ENCODE data around the gene NXN.

The NXN gene

DNA sequence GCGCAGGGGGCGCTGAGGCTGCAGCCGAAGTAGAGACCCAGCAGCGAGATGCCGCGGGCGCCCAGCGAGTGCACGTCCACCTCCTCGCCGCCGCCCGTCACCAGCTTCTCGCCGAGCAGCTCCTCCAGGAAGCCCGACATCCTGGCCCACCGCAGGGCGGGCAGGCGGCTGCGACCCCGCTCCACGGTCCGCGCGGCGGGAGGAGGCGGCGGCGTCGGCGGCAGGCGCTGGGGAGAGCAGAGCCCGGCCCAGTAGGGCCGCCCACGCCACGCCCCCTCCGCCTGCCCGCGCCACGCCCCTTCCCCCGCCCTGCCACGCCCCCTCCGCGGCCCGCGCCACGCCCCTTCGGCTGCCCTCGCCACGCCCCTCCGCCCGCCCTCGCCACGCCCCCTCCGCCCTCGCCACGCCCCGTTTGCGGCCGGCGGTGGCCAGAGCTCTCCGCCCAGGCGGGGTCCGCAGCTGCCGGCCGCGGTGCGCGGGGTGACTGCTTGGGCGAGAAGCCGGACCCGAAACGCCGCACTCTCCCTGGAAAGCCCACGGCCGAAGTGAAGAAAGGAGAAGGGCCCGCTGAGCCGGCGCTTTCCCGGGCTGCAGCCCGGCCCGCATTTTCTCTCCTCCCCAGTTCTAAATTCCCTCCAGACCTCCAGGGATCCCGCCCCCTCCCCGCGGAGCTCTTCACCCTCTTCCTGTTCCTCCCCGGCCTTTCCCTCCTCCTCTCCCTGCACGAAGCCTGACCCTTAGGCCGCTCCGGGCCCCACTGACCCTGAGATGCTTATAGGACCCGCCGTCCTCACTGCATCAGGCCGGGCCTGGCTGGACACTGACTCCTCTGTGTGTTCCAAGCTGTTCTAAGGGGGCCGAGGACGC lies at the start of gene NXN:
Gene NXN, minus strand, starts transcription at position 238 of the 867 bp plus-strand sequence.
- peak; percentile 87 for DNase-seq

DNA sequence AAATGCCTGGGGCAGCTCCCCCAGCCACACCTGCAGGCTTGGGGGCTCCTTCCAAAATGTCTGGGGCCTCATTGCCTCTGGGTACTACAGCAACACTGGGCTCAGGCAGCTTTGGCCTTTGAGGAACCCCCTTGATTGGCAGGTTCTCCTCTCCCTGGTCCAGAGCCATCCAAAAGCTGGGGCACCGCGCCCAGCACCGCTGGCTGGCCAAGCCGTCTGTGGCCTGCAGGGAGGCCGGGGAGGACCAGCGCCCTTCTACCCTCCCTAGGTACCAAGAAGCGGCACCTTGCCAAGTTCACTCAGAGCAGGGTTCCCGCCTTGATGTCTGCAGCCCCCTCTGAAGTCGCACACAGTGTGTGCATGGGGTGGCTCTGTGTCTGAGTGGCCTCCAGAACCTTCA lies 47.5 kb upstream of the NXN start:
- no peak for DNase-seq

DNA sequence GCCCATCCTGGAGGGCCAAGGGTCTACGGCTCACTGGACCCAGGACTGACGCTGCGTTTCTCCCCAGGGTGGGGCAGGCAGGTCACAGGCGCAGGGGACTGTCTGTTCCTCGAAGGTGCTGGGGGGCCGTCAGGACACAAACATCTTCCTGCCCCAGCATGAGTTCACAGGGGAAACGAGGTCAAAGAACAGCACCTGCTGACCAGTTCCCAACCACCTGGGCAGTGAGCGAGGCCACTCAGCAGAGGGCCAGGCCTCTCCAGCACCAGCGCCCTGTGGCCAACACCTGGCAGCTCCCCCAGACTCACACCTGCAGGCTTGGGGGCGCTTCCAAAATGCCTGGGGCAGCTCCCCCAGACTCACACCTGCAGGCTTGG lies 47.0 kb upstream of the NXN start:
- DNase-seq: no peak

DNA sequence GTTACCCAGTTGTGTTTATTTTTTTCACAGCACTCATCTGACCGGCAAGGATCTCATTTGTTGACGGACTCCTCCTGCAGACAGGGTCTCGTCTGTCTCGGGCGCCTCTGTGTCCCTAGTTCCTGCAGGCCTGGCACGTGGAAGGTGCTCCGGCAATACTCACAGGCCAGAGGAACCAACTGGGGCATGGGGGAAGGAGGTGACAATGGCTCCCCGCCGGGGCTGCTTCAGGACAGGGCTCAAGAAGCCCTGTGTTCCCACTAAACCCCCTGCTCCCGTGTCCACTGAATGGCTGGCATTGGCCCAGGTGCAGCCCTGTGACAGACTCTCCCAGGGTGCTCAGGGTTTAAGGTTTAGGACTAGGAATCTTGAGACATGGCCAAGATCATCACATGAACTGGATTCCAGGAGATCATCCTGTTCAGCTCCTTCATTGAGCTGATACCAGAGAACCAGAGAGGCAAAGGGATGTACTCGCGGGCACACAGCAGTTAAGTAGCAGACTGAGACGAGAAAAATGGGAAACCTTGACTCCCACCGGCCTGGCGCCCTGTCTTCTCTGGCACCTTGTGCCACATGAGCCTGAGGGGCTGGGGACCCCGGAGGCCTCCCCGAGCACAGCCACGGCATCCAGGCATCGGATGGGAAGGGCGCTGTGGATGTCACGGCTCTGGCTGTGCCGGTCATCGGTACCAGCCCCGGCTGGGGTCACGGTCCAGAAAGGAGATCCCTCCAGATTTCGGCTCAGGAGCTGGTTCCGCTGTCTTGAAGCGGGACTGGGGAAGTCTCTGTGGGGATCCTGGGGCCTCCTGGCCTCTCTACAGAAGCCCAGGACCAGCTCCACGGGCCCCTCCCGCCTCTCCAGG lies 46.4 kb upstream of the NXN start:
- no peak for DNase-seq

DNA sequence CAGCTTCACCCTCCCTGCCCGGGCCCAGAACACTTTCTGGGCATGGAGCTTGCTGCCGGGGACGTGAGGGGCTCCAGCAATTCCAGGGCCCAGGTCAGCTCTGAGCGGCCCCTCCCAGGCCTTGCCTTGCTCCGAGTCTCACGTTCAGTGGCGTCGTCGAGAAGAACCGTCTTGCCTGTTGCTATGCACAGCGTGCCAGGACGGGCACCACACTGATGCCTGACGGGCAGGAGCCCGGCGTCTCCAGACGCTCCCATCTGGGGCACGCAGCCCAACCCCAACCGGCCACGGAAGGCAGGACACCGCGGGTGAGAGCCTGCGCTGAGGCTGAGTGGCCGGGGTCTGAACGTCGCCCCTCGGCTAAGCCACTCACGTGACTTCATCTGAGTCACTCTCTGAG lies 44.5 kb upstream of the NXN start:
- DNase-seq: no peak

DNA sequence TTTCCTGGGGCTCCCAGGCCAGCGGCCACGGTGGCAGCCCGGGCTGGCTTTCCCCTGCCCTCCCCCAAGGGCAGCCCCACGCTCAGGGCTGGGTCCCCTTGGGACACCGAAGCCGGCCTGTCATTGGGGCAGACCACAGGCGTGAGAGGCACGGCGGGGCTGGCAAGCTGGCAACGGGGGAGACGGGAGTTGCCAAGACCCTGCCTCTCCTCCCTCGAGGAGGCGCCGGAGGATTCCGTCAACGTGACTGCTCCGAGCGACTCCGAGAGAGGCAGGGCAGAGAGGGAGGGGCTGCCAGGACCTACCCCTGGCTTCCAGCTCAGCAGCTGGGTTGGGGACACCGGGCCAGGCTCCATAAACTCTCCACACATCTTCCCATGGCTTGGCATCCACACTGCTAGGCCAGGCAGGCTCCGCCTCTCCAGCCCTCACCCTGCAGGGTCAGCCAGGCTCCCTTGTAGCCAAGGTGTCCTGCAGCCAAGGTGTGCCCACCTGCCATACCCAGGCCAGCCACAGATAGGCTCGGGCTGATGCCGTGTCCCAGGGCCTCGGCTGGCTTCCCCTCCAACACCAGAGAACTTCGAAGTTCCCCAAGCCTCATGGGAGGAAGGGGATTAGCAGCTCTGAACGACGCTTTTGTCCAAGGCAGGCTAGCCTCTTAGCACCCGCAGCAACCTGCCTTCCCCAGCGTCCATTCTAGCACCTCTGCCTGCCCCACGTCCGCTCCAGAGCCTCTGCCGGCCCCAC lies 42.9 kb upstream of the NXN start:
- DNase-seq: no peak

DNA sequence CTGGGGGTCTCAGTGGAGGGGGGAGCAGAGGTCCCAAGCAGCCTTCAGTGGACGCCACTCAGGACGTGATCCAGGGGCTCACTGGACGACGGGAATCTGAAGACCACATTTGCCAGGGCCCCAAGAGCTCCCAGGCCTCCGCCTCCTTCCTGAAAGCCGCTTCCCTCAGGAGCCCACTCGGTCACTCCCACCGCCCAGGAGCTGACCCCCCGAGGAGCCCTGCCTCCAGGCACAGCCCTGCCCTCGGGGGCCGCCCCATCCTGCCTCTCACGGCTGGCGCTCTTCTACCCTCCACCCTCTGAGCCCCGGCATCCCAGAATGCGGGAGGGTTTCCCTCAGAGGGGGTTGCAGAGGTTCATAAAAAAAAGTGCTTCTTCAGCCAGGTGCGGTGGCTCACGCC lies 41.6 kb upstream of the NXN start:
- no peak for DNase-seq

DNA sequence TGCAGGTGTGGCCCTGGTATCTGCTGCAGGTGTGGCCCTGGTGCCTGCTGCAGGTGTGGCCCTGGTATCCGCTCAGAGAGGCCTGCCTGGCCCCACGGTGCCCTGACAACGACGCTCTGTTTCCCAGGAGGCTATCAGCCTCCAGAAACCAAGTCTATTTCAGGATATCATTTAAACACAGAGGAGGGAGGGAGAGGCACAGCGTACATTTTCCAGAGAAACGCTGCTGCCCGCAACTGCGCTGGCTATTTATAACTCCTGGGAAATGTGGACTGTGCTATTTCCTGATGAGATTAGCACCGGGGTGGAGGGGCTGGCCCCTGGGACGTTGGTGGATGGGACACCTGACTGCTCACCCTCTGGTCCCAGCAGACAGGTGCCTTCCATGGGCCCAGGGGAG lies 39.9 kb upstream of the NXN start:
- DNase-seq: no peak

DNA sequence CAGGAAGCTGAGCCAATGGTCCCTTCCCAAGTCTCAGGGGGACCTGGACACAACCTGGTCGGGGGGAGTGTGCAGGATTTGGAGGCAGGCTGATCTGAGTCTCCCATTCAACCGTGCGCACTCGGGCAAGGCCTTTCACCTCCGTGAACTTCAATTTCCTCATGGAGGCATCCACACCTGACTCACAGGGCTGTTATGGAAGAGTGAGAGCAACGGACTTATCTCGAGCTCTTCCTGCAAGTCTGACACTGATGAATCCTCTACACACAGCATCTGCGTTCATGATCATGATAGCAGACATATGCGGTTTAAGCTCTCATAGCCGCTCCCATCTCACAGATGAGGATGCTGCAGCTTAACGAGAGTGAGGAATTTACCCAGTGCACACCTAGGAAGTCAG lies 39.0 kb upstream of the NXN start:
- no peak for DNase-seq

DNA sequence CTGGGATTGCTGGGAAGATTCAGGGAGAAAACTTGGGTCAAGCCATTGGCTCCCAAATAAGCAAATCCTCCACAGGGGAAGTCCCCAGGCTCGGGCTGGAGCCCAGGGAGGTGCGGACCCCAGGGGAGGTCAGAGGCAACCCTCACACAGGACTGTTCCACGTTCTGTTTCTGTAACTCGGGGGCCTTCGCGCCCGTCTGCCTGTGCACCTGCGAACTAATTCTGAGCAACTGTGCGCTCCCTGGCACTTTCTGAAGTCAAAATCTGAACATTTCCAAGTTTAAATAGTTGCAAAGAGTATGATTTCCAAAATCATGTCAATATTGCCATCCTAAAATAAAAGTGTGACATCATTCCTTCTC lies 34.1 kb upstream of the NXN start:
- no peak for DNase-seq

DNA sequence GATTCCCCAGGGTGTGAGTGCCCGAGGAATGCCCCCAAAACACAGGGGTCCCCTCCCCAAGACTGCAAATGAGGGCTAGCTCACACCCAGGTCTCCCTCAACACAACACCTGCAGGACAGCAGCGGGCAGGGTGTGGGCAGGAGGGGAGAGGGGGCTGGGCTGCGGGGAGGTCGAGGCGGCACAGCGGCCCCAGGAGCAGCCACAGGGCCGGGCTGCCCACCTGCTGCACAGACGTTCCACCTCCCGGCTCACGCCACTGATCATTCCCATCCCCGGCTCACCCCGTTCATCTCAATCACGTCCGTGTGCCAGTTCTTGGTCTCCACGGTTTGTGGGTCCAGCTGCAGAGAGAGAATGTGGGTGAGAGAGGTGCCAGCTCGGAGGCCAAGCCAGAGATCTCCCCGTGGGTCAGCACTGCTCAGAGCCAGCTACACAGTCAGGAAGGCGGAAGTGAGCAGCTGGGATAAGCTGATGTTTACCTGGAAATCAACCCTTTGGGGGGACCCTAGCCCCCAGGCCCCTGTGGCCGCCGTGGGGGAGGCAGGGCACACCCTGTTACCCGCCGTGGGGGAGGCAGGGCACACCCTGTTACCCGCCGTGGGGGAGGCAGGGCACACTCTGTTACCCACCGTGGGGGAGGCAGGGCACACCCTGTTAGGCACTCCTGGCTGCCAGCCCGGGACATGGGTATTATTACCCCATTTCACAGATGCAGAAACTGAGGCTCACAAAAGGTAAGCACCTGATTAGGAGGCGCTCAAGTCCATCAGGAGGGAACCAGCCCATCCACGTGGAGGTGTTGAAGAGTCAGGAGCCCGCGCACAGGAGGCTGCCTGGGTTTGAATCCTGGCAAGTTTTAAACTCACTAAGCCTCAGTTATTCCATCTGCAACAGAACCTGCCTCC lies 33.5 kb upstream of the NXN start:
- no peak for DNase-seq

DNA sequence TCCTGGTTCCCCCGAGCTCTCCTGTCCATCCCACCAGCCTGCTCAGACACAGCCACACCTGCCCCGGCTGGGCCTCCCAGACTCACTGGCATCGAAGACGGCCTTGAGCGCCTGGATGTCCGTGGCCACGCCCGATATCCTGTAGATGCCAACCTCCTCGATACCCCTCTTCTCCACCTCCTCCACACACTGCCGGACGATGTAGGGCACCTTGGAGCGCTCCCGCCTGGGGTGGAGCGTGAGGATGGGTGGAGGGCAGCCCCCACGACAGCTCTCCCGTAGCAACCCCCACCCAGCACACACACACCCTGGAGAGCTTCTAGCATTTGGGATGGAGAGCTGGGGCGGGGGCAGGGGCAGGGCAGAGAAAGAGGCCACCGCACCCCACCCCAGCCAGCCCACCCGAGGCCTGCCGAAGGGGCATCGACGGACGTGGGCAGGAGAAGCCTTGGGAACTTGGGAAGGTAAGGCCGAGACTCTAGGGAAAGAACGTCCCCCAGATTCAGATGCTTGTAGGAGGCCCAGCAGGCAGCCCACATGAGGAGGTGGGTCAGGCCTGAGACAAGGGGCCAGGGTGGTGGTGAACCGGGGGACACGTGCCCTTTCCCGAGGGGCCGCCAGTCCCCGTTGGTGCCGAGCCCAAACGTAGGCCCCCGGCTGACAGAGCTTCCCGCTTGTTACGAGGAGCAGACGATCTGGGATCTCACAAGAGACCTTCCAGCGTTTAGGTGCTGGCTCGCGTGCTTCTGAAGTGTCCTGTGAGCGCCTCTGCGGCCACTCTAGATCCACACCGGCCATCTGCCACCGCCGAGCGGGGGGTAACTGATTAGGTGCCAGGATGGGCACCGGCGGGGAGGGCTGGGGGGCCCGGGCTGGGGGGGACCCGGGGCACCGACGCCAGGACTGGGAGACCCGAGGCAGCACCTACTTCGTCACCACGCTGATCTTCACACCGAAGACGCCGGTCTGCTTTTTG lies 32.5 kb upstream of the NXN start:
- DNase-seq: no peak

DNA sequence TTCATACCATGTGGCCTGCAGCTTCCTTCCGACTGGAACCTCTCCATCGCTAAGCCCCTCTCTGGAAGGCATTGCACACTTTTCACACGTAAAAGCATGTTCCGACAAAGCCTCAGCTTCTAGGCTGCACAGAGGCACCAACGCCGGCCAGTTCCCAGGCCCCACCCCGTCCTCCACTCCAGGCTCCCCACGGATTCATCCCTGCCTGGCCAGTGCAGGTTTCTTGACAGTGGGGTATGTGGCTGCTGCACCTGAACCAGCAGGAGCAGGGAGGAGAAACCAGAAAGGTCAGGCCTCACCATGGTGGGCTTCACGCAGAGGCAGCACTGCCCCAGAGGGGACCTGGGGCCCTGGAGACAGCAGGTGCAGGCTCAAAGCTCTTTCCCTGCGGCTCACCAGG lies 31.6 kb upstream of the NXN start:
- DNase-seq: no peak

DNA sequence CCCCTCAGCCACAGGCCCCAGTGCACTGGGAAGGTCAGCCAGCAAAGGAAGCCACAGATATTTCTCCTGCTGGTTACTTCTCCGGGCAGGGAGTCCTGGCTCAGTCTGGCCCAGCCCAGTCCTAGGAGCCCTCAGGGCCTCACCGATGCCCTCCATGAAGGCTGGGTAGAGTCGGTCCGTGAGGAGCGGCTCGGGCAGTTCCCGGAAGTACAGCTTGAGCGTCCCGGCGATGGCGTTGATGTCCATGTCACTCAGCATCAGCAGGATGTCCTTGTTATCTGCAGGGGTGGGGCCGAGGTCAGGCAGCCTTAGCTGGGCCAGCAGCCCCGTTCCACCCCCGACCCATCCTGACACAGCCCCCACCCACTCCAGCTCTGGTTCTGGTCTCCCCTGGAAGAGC lies 31.0 kb upstream of the NXN start:
- DNase-seq: no peak

DNA sequence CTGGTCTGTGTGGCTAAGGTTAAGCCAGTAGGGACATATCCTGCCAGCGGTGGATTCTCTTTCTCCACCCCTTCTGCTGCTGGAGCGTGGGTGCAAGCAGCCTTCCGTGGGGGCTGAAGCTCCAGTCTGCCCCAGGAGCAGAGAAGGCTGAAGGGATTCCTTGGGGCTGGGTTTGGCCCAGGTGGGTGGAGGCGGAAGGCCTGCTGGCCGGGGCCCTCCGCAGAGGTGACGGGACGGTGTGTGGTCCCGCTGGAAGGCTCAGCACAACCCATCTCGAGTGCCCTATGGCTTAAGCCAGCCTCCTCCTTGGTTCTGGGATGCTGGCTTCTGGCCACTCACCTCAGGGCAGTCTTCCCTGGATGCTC lies 30.5 kb upstream of the NXN start:
- DNase-seq: no peak

DNA sequence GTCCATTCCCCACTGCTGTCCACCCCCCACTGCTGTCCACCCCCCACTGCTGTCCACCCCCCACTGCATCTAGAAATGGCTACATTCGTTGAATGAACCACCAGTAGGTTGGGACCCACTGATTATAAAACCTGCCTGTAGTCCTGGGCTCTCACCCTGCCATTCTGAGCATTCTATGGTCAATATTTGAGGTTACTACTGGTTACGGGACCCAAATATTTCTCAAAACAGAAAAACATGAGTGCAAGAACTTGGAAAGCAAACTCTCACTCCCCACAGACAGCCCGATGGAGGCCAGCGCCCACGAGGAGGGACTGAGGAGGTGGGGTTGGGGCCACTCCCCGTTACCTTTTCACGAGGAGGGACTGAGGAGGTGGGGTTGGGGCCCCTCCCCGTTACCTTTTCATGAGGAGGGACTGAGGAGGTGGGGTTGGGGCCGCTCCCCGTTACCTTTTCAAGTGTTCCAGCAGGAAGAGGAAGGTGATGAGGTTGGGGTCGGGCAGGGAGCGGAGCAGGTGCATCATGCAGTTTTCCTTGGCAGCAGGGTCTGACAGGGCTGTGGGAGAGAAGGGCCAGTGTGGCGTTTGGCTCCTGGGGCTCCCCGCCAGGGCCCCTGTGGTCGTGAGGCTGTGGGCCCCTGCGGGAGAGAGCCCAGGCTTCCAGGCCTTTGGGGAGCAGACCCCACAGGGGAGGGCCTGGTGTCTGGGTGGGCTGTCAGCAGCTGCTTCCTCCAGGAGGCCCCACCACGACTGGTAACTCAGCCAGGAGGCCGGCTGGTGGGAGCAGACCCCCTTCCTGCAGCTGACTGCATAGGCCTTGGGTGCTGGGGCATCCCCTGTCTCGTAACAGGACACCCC lies 29.9 kb upstream of the NXN start:
- DNase-seq: no peak

DNA sequence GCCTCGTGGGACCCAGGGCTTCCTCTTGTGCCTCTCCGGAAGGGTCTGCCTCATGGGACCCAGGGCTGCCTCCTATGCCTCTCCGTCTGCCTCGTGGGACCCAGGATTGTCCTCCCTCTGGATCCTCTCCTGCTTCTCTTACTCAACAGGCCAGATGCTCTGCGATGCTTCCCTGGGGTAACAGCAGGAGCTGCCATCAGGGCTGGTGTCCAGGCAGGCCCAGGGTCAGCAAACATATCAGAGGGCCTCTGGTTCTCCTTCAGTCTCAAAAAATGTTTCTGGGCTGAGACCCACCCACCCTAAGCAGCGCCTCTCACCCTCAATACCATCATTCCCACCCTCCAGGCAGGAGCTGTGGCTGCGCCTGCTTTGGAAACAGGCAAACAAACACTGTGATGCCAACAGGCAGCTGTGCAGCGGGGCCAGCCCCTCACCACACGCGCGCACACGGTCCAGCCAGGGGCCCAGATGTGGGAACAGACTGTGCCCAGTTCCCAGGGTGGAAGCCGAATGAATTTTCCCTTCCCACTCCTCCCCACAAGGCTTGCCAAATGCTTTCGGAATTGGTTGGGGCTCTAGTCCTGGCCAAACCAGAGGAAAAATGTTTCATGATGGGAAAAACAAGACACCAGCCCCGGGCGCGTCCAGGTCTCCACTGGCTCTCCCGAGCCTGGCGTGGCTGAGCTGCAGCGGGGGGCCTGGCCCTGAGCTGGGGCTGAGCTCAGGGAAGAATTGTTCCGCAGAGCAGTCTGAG lies 28.6 kb upstream of the NXN start:
- no peak for DNase-seq

DNA sequence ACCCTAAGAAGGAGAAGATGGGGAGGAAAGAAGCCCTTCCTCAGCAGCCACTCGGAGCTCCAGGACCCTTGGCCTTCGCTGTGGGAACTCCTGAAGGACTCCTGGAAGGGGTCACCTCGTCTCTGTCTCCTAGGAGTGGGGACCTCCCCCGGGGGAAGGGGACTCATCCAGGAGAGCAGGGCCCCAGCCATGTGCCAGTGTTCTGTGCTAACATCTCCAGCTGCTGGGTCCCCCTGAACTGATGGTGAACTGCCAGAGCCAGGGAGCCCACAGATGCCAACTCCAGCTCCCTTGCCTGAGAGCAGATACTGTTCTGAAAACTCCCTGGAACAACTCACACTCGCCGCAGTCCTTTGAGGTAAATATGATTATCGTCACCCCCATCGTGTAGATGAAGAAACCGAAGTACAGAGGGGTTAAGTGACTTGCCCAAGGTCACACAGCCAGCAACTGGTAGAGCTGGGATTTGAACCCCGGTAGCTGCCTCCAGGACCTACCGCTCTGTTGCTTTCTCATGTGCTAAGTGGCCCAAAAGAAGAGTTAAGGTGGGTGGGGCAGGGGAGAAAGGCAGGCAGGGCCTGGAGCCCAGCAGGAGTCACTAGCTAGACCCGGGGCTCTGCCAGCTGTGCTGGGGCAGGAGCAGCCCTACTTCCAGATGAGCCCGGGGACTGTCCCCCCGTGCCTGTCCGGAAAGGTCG lies 27.9 kb upstream of the NXN start:
- DNase-seq: no peak

DNA sequence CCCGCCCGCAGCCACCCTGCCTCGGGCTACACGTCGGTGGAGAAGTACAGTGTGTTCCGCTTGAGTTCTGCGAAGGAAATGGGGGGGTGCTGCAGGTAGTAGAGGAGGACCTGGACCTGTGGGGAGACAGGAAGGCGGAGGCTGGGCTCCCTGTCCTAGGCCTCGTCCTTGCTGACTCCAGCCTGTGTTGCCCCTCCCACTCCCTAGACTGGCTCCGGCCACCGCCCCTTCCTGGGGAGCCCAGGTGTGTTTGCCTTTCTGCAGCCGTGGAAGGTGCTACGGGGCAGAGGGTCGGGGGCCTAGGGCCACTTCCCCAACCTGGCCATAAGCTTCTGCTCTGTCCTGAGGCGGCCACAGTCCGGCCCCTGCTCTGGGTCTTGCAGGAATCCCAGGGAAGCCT lies 26.5 kb upstream of the NXN start:
- no peak for DNase-seq
